ENCODE measurements around the gene RFWD3.

Gene RFWD3

DNA sequence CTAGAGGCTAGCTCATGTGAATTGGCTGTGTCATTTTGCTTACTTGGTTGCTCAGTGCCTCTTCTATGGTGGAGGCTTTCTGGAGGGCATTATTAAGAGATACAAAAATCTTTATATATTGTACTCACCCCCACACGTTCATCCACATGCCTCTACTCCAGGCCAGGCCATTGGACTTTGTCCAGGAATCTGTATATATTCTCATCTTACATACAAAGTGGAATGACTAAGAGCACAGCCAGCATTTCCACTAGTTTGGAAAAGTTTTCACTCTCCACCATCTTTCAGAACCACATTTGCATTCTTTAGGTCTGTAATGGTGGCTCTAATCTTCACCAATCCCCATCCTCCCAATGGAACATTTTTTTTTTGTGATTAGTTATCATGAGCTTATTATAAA, 55.0 kb downstream of the RFWD3 start:
- no peak for DNase-seq

DNA sequence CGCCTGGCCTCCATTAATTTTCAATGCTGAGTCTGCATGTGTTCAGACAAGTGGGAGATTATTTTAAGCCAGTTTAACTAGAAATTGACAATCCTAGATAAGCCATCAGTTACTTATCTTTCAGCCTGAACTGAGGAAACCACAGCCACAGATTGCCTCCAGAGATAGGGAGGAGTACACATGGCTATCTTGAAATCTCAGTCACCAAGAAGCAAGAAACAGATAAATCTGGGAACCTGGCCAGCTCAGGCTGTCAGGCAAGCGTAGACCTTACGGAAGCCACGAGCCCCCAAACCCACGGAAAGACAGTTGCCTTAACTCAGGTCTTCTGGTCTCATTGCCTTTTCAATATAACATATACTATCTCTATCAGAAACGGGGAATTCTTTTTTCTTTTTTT, 57.7 kb downstream of the RFWD3 start:
- no peak for DNase-seq

DNA sequence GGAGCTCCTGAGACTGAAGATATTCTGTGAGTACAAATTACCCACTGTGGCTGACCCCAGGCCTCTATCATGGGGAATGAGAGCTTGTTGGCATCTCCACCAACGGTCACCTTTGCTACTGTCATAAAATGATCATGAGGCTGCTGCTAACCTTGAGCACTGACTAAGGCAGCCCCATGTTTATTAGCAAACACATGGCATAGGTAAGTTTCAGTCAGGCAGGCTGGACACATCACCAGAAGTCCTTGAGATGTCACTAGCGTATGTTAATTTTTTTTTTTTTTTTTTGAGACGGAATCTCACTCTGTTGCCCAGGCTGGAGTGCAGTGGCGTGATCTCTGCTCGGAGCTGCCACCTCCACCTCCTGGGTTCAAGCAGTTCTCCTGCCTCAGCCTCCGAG, 58.3 kb downstream of the RFWD3 start:
- DNase-seq: no peak

DNA sequence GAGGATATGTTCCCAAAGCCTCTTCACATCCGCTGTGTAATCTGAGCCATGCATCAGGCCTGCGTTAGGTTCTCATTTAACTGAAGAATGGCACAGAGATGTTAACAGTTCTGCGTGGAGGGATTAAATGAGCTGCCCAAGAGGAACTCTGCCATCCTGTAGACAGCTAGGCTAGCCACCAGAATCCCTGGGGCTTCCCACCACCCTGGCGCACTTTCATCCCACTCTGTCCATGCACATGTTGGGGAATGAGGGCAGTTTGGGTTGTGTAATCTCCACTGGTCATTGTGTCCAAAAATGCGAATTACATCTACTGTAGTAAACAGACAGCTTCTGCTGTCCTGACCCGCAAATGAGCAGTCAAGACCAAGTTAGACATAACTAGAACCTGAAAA, 58.7 kb downstream of the RFWD3 start:
- DNase-seq: no peak

DNA sequence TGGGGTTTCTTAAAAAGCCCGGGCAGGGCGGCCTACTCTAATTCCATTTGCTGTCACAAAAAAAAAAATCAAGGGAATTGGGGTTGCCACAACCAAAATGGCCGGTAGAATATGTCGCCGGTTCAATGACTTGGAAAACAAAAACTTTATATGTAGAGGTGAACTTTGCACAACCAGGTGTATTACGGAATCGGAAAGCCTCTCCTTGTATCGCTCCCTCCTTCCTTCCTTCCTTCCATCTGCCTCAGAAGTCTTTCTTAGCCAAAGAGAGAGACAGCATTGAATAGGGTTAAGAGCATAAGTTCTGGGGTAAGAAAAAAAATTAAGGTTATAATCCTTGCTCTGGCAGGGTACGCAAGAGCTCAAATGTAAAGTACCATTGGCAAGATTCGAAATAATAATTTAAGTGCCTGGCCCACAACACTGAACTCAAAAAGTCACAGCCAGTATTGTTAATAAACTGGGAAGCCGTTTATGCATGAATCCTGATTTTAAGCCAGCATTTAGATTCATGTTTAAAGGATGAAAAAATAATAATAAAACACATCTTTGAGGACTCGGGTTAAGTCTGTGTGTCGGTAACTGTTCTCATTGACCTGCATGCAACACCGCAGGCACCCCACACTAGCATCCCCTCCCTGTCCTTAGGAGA, 59.2 kb downstream of the RFWD3 start:
- no peak for DNase-seq

- peak; percentile 83 for DNase-seq
These were observed 60.0 kb downstream of the RFWD3 start, which contains the start of gene GLG1 for GRCh38 chr16:74606521-74607309. TSS of gene GLG1 (minus strand) at chr16:74607114. CDS start at chr16:74607094, 20 bp downstream.

DNA sequence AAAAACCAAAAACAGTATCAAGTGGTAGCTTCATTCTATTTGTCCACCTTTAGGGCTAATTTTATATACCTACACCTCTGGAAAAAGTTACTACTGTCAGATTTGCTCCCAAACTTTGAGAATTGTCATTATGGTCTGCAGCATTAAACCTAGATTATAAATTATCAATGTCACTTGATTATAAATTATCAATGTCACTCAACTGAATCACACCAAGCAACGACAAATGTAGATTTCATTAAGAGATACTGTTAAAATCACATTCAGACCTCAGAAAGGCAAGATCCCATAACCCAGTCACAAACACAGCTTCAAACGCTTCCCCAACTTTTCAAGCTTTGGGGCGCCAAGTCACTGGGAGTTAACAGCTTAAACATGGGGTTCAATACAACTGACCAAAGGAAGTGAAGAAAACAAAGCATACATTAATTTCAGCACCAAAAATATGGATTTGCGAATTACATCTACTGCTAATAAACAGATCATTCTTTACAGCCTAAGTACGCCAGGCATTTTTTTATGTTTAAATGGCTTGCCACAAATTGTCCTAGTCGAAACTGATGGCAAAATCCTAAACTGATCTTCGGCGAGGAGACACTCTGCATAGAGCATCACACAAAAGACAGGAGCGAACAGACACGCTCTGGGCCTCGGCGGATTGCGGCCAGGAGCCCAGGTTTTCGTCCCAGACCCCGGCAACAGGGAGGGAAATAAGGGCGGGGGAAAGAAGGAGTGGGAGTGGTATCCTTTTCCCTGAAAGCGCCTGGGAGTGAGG, 60.7 kb downstream of the RFWD3 start:
- no peak for DNase-seq

- DNase-seq: no peak
These were observed 61.3 kb downstream of the RFWD3 start for GRCh38 chr16:74605332-74605731.

GRCh38 chr16:74603848-74604247, 62.8 kb downstream of the RFWD3 start:
- no peak for DNase-seq

DNA sequence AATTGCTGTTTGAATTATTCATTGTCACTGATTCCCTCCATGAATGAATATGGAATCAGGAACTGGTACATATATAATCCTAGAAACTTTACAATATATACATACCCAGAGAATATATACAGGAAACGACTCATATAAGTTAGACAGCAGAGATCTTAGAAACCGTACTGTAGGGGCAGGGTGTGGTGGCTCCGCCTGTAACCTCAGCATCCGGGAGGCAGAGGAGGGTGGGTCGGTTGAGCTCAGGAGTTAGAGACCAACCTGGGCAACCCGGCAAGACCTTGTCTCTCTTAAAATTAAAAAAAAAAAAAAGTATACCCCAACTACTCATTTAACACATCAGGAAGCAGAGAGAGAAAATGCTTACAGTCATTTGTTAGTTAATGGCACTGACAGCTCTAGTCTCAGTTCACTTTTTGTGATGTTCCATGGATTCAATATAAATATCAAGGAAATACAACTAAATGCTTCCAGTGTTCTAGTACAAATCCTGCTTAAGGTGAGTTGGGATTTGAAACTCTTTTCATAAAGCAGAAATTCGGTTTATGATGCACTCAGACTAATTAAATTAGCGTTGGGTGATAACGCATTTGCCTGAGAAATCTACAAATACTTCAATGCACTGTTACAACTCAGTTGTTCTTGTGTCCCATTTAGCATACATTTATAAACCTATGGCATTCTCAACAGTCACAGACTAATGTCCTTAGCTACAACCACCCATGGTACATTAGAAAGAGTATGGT, 65.4 kb downstream of the RFWD3 start:
- peak; percentile 46 for DNase-seq

GRCh38 chr16:74596586-74596985, 70.1 kb downstream of the RFWD3 start:
- DNase-seq: no peak

GRCh38 chr16:74592847-74593246, 73.8 kb downstream of the RFWD3 start:
- DNase-seq: no peak

GRCh38 chr16:74591876-74592650, 74.6 kb downstream of the RFWD3 start:
- no peak for DNase-seq

DNA sequence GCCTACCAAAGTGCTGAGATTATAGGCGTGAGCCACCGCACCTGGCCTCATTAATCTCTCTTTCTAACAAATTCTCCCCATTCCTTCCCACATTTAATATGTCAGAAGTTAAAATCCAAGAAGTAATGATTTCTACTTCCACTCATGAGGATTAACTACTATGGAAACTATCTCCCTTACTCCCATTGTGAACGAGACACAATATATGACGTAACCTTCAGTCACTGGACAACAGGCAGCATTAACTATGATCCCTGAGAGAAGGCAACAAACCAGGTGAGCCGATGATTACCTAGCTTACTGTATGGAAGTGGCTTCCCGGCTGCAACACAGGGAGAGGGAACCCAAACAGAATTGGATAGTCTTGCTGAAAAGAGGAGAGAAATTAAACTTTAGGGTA, 79.7 kb downstream of the RFWD3 start:
- DNase-seq: no peak

DNA sequence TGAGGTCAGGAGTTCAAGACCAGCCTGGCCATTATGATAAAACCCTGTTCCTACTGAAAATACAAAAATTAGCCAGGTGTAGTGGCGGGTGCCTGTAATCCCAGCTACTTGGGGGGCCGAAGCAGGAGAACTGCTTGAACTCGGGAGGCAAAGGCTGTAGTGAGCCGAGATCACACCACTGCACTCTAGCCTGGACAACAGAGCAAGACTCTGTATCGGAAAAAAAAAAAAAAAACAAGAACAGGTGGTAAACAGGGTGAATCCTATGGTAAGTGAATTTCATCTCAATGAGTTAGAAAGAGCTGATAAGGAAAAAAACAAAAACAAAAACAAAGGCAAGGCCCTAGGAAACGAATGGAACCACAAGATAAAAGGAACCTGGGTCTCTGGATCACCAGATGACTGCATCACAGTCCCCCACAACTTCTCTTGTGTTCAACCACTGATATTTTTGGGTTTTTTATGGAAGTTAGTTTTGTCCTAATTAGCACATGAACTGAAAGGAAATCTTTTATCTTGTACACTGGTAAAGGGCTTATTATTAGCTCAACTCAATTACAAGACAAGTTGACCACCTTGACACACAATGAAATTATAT, 80.7 kb downstream of the RFWD3 start:
- peak; percentile 2 for DNase-seq

GRCh38 chr16:74583926-74584666, 82.6 kb downstream of the RFWD3 start:
- DNase-seq: no peak

DNA sequence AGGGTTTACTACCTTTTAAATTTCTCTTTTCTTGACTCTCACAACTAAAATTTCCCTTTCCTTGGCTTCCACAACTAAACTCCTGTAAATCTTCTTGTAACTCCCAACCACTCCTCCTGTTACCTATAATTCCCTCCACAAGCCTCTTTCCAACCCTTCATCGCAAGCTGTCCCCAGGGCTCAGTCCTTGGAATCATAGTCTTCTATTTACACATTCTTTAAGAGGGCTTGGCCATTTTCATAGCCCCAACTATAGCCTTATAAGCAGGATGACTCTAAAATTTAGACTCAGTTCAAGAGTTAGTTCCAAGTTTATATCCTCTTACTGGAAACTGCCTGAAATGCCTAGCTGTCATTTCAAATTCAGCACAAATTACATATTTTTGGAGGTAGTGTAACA, 83.7 kb downstream of the RFWD3 start:
- no peak for DNase-seq

GRCh38 chr16:74580833-74581232, 85.8 kb downstream of the RFWD3 start:
- DNase-seq: peak; percentile 24

- DNase-seq: no peak
These were observed 87.8 kb downstream of the RFWD3 start for GRCh38 chr16:74578838-74579237.

DNA sequence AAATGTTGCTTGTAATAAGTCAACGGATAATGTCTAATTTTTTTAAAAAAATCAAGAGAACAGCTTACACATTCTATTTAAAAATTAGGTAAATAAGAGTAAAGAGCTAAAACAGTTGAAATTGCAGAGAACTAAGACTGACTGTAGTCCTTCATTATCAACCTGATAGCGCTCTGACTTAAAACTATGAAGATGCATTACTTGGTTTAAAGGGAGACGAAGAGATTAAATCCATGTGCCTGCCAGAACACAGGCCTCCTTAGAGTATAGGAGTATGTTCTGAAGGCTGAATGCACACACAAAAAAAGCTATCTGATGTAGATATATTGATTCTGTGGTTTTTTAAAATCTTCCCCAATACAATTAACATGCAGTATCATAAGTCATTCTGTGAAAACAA, 88.2 kb downstream of the RFWD3 start:
- no peak for DNase-seq

DNA sequence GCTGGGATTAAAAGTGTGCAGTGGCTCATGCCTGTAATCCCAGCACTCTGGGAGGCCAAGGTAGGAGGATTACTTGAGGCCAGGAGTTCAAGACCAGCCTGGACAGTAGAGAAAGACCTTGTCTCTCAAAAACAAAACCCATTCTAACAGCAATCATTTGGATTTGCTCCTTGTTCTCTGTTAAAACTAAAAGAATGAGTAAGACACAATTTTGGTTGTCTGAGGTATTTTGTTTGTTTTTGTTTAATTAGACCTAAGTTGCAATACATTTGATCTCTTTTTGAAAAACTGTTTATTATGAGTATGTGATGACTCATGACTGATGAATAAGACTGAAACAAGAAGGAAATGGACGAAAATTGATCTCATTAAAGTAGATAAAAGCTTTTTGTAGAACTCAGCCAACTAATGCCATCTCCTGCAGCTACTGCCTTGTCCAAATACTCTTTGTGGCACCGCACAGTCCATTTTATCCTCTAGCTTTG, 88.8 kb downstream of the RFWD3 start:
- peak; percentile 59 for DNase-seq

Data from MV-4-11 (cell line).